Measurements from ENCODE around the gene MMAA. TPM values are rescaled to one million over a fixed set of nuclear protein-coding genes. Genes with fewer than 3 reads are reported as not detected.
"Not testable (repeated sequence)": the region's sequence is repeated elsewhere in the genome, so short reads cannot be mapped to it uniquely, and the experiment has no call there.

MMAA gene
- total and polyA plus RNA-seq, 5 donors = 3.4 to 10.6 (median 8.1) TPM

DNA sequence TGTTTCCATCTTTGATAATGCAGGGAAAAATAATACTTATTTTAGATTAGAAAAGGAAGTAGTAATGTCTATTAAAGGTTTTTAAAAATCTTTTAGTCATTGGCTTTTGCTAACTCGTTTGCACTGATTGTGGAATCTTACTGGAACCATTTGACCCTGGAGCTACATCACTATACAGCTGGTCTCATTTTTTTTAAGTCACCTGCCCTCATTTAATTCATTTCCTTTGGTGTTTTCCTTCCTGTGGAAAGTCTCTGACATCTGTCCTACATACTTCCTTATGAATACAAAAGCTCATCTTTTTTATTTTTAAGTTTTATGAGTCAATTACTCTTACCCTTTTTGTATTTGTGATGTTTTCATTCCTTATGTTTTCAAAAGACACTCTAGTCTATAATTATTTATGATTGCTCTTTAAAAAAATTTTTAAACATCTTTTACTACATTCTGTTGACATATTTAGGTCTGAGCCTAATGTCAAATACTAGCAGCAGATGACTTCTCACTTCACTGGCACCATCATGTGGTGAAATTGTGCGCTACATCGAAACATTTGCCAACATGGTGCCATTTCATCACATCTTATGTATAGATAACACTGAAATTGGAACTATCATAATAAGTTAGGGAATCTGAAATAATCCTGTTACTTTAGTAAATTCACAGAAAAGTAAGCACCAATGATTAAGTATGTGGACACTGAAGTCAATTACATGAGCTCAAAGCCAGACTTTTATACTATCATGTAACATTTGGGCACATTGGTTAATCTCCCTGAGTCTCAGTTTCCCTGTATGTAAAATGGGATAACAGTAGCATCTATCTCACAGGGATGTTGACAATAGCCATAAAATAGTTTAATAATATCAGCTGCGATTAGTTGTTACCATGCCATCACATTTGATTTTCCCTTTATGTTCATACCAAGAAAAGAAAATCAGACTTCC is 9.4 kb upstream of the MMAA start:
- peak; percentile 25 to 71 (median 43) for DNase-seq
- 54% methylated on average over 4 of the region's 4 CpGs for WGBS

DNA sequence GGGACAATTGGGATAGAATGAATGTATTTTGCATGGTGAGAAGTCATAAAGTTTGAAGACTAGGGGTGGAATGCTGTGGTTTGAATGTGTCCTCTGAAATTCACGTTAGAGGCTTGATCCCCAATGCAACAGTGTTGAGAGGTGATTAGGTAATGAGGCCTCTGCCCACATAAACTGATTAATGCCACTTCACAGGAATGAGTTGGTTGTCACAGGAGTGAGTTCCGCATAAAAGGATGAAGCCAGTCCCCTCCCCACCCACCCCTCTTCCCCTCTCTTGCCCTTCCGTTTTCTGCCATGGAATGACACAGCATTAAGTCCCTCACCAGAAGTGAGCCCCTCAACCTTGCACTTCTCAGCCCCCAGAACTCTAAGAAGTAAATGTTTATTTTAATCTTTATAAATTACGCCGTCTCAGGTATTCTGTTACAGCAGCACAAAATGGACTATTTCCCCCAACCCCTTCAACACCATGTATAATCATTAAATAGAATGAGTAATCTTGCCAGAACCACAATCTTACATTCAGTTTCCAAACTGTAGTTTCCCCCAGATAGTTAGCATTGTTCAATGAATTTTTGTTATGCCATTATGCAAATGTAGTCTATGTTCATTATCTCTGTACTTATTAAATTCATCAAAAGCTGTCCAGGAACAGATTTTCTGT is 5.5 kb upstream of the MMAA start:
- H3K27me3 ChIP-seq (ENCODE audit: control insufficient read depth, insufficient read depth) = no peaks in the 10 kb centered on the region
- ATAC-seq = no peak
- no peaks in the 10 kb centered on the region for H3K9me3 ChIP-seq (ENCODE audit: control insufficient read depth, low read length)
- WGBS = 78% methylated on average over 5 of the region's 5 CpGs
- DNase-seq = no peak
- no peaks in the 10 kb centered on the region for H3K4me1 ChIP-seq (ENCODE audit: control insufficient read depth, insufficient read depth, low read length)
- intact Hi-C loops (cut with DNase I) = loop anchor here in 2 of 4 donors (5.0 to 10.0 kb wide), 3 partner anchors 379 to 459 kb away; no protein-coding TSS in a partner anchor
- H3K4me3 ChIP-seq (ENCODE audit: low read length) = no peak overlapping the region
- H3K27ac ChIP-seq (ENCODE audit: low read length) = no peak overlapping the region

More for the DNA sequence above, 9.4 kb upstream of the MMAA start:
- Histone ChIP-seq H3K4me3 (ENCODE audit: low read length) (no peak overlapping the region), H3K27me3 (ENCODE audit: control insufficient read depth, insufficient read depth) (no peaks in the 10 kb centered on the region), H3K9me3 (ENCODE audit: control insufficient read depth, low read length) (no peaks in the 10 kb centered on the region), H3K4me1 (ENCODE audit: control insufficient read depth, insufficient read depth, low read length) (no peaks in the 10 kb centered on the region), H3K27ac (ENCODE audit: low read length) (no peak overlapping the region)
- intact Hi-C loops (cut with DNase I) = loop anchor here (5.0 to 10.0 kb wide), 4 partner anchors 375 to 455 kb away; no protein-coding TSS in a partner anchor
- ATAC-seq = peak in 1 of 2 donors; percentile 50

DNA sequence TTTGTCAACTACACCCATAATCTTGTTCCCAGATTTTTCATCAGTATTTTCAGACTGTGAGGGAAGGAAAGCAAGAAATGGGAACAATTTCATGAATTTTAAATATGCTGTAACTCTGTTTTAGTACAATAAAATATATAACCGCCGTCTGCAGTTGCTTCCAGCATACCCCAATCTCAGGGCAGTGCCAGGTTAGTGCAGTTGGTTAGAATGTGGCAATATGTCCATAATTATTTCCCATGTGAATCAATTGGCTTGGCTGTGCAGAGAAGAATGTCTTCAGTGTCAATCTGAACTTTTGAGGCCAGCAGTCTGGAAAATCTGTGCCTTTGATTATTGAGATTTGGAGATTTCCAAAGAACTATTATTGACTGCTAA is 5.0 kb upstream of the MMAA start:
- no peak overlapping the region for H3K4me3 ChIP-seq (ENCODE audit: low read length)
- whole genome bisulfite sequencing = 71% methylated on average over 2 of the region's 2 CpGs
- no peaks in the 10 kb centered on the region for H3K27me3 ChIP-seq (ENCODE audit: control insufficient read depth, insufficient read depth)
- H3K27ac ChIP-seq (ENCODE audit: low read length) = no peak overlapping the region
- no peaks in the 10 kb centered on the region for H3K4me1 ChIP-seq (ENCODE audit: control insufficient read depth, insufficient read depth, low read length)
- intact Hi-C loops (cut with DNase I) = loop anchor here in 2 of 4 donors (5.0 to 10.0 kb wide), 3 partner anchors 379 to 459 kb away; no protein-coding TSS in a partner anchor
- H3K9me3 ChIP-seq (ENCODE audit: control insufficient read depth, low read length) = no peaks in the 10 kb centered on the region
- DNase-seq = no peak
- no peak for ATAC-seq

DNA sequence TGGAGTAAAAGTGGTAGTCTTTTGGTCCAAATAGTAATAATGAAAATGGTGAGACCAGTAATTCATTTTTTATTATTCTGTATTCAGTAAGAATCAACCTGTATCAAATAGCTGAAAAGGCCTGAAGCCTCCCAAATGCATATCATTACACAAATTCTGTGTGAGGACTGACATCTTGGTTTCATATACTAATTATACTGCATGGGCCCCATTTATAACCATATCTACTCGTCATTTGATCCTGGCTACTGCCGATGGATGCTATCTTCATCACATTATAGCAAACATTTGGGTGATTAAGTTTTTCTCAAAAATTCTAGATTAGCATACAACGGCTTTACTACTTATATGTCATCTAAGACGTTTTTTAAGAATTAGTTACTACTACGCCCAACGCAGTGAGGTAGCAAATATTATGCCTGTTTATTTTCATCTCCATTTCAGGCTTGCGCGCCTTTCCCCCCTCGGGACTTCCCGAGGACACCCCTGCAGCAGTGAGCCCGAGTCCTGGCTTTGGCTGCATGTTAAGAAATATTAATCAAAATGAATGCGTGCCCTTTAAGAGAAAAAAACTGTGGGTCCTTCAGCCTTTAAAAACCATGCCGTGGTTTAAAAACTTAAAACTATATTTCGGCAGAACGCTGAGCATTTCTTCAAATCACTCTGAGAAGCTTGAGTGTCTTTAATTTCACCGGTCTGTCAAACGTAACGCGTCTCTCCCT is 814 bp upstream of the MMAA start:
- peak; percentile 23 to 63 (median 35) for DNase-seq
- intact Hi-C loops (cut with DNase I) = loop anchor here in 2 of 4 donors (10.0 kb wide), 2 partner anchors 384 to 464 kb away; no protein-coding TSS in a partner anchor
- WGBS = 3% methylated on average over 19 of the region's 19 CpGs

DNA sequence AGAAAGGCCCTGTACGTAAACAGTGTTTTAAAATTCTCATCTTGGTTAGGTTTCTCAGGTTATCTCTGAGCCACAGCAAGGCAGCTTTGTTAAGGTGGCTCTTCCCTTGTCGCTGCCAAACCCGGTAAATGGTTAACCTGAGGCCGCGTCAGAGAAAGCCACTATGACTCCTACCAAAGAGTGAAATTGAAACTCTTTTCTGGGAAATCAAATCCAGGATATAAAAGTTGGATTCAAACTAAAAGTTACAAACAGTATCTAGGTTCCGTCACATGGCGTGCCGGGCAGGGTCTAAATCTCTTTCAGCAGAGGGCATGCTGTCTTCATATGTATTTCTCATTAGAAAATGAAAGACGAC is 433 bp downstream of the MMAA start:
- intact Hi-C loops (cut with DNase I) = loop anchor here in 2 of 4 donors (10.0 kb wide), 2 partner anchors 385 to 465 kb away; no protein-coding TSS in a partner anchor
- H3K4me1 ChIP-seq (ENCODE audit: control insufficient read depth, insufficient read depth, low read length) = no peaks in the 10 kb centered on the region
- DNase-seq (peak; percentile 18 to 76 (median 63)), ATAC-seq (peak; percentile 53 to 65)
- under 1% methylated on average over 9 of the region's 9 CpGs for WGBS
- peak overlapping the region; percentile 69 for H3K4me3 ChIP-seq (ENCODE audit: low read length)
- H3K9me3 ChIP-seq (ENCODE audit: control insufficient read depth, low read length) = no peaks in the 10 kb centered on the region
- H3K27ac ChIP-seq (ENCODE audit: low read length) = peak overlapping the region; percentile 97
- H3K27me3 ChIP-seq (ENCODE audit: control insufficient read depth, insufficient read depth) = no peaks in the 10 kb centered on the region

More for the DNA sequence above, 814 bp upstream of the MMAA start:
- ATAC-seq = peak; percentile 4 to 13
- H3K27ac ChIP-seq (ENCODE audit: low read length) = peak overlapping the region; percentile 97
- H3K9me3 ChIP-seq (ENCODE audit: control insufficient read depth, low read length) = no peaks in the 10 kb centered on the region
- H3K4me3 ChIP-seq (ENCODE audit: low read length) = peak overlapping the region; percentile 69
- H3K4me1 ChIP-seq (ENCODE audit: control insufficient read depth, insufficient read depth, low read length) = no peaks in the 10 kb centered on the region
- H3K27me3 ChIP-seq (ENCODE audit: control insufficient read depth, insufficient read depth) = no peaks in the 10 kb centered on the region

DNA sequence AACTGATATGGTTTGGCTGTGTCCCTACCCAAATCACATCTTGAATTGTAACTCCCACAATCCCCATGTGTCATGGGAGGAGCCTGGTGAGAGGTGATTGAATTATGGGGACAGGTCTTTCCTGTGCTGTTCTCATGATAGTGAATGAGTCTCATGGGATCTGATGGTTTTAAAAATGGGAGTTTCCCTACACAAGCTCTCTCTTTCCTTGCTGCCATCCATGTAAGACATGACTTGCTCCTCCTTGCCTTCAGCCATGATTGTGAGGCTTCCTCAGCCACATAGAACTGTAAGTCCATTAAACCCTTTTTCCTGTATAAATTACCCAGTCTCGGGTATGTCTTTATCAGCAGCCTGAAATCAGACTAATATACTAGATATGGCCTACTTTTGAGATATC is 2.9 kb downstream of the MMAA start:
- H3K9me3 ChIP-seq (ENCODE audit: control insufficient read depth, low read length); H3K4me1 ChIP-seq (ENCODE audit: control insufficient read depth, insufficient read depth, low read length); H3K27ac ChIP-seq (ENCODE audit: low read length); H3K27me3 ChIP-seq (ENCODE audit: control insufficient read depth, insufficient read depth); ATAC-seq; DNase-seq; H3K4me3 ChIP-seq (ENCODE audit: low read length): not testable (repeated sequence)
- WGBS = 95% methylated on average over 1 of the region's 1 CpG
- intact Hi-C loops (cut with DNase I) = loop anchor here in 2 of 4 donors (5.0 to 10.0 kb wide), 2 partner anchors 110 to 113 kb away; no protein-coding TSS in a partner anchor

DNA sequence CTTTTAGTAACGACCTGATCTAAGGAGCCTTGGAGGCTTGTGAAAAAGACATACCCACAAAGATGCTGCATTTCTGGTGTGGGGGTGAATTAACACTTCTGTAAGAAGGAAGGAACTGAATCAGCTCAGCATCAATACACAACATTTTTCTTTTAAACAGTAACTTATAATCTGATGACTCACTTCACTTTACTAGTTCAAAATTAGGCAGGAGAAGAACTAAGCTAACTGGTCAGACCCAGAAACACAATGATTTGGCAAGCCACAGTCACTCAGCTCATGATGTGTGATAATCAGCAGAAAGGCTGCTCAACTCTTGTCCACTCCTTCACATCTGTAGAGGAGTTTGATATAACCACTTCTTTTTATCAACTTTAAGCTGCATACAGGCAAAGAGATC is 4.6 kb downstream of the MMAA start:
- Histone ChIP-seq H3K27ac (ENCODE audit: low read length) (no peak overlapping the region), H3K27me3 (ENCODE audit: control insufficient read depth, insufficient read depth) (no peaks in the 10 kb centered on the region), H3K4me3 (ENCODE audit: low read length) (no peak overlapping the region), H3K4me1 (ENCODE audit: control insufficient read depth, insufficient read depth, low read length) (no peaks in the 10 kb centered on the region), H3K9me3 (ENCODE audit: control insufficient read depth, low read length) (no peaks in the 10 kb centered on the region)
- intact Hi-C loops (cut with DNase I) = loop anchor here in 2 of 4 donors (5.0 to 10.0 kb wide), 2 partner anchors 108 to 111 kb away; no protein-coding TSS in a partner anchor
- WGBS = 94% methylated on average over 1 of the region's 1 CpG
- no peak for ATAC-seq
- DNase-seq = no peak

DNA sequence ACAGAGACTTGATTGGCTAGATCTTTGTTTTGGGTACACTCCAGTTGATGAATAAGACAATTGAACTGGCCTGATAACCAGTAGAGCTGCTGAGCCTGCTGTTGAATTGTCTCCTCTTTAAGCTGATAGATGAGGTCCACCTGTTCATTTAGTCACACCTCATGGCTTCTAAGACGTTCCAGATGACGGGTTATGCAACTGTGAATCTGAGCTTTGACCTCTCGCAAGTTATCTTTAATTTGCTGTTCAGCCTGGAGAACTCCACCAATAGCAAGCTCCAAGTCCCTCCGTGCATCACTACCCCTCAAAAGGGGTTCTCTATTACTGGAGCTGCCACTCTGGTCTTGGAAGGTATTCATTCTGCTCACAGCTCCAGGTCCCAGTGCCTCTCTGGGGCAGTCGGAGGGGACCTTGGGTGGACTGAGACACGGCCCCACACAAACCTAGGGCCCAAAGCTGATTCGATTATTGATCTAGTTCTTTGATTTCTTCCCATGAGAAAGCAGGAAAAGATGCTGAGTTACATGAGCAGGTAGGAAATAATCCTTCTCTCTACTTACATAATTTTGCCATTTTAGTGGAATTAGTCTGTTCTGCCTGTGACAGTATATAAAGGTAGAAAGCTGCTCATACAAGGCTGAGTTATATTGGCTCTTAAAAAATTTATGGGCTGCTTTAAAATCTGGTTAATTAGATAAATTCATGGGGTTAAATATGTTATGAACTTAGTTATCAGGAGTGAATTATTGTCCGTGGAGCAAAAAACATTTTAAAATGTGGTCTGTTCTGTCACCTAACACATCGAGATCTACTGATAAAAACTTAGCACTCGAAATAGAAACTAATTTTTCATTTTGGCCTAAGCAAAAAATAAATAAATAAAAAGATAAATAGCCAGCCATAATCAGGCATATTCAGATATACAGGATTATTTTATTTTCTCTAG is 6.8 kb downstream of the MMAA start:
- Histone ChIP-seq H3K27me3 (ENCODE audit: control insufficient read depth, insufficient read depth) (no peaks in the 10 kb centered on the region), H3K9me3 (ENCODE audit: control insufficient read depth, low read length) (no peaks in the 10 kb centered on the region), H3K27ac (ENCODE audit: low read length) (no peak overlapping the region), H3K4me3 (ENCODE audit: low read length) (no peak overlapping the region), H3K4me1 (ENCODE audit: control insufficient read depth, insufficient read depth, low read length) (no peaks in the 10 kb centered on the region)
- intact Hi-C loops (cut with DNase I) = loop anchor here in 1 of 4 donors (10.0 kb wide), 1 partner anchor 109 kb away; no protein-coding TSS in a partner anchor
- WGBS = 87% methylated on average over 10 of the region's 10 CpGs
- no peak for ATAC-seq
- DNase-seq = no peak

DNA sequence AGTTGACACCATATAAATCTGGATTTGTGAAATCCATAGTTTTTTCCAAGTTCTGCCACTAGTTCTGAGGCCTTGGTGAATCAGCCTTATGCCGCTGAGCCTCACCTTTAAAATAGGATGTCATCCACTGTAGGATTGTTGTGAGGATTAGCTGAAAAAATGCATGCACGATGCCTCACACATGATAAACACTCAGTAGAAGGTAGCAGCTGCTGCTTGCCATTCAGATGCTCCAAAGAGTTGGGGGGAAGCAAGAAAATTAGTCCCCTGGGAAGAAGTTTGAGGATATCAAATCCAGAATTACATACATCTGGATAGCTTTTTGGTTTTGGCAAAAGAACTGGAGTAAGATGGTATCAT is 7.4 kb downstream of the MMAA start:
- intact Hi-C loops (cut with DNase I) = loop anchor here in 1 of 4 donors (10.0 kb wide), 1 partner anchor 108 kb away; no protein-coding TSS in a partner anchor
- no peak for ATAC-seq
- H3K9me3 ChIP-seq (ENCODE audit: control insufficient read depth, low read length) = no peaks in the 10 kb centered on the region

More for the DNA sequence above, 7.4 kb downstream of the MMAA start:
- H3K27me3 ChIP-seq (ENCODE audit: control insufficient read depth, insufficient read depth) = no peaks in the 10 kb centered on the region
- no peak for DNase-seq
- no peak overlapping the region for H3K27ac ChIP-seq (ENCODE audit: low read length)
- no peaks in the 10 kb centered on the region for H3K4me1 ChIP-seq (ENCODE audit: control insufficient read depth, insufficient read depth, low read length)
- WGBS = 70% methylated on average over 2 of the region's 2 CpGs
- H3K4me3 ChIP-seq (ENCODE audit: low read length) = no peak overlapping the region

Data from right cardiac atrium (tissue), 5 donors.